HG03108 (cell line): ENCODE data around the gene MC1R.
A peak's percentile ranks its signal among the peaks of the same experiment; 100 is the strongest.
"Not testable (repeated sequence)": the region's sequence is repeated elsewhere in the genome, so short reads cannot be mapped to it uniquely, and the experiment has no call there.

Experiments
- ATAC-seq: cut with Tn5 transposase; IDR thresholded peaks from one replicate; pipeline ENCODE4 v1.9.1; 2021; ENCODE audit warnings: moderate library complexity; ENCODE audit not compliant: unreplicated experiment

Gene MC1R

DNA sequence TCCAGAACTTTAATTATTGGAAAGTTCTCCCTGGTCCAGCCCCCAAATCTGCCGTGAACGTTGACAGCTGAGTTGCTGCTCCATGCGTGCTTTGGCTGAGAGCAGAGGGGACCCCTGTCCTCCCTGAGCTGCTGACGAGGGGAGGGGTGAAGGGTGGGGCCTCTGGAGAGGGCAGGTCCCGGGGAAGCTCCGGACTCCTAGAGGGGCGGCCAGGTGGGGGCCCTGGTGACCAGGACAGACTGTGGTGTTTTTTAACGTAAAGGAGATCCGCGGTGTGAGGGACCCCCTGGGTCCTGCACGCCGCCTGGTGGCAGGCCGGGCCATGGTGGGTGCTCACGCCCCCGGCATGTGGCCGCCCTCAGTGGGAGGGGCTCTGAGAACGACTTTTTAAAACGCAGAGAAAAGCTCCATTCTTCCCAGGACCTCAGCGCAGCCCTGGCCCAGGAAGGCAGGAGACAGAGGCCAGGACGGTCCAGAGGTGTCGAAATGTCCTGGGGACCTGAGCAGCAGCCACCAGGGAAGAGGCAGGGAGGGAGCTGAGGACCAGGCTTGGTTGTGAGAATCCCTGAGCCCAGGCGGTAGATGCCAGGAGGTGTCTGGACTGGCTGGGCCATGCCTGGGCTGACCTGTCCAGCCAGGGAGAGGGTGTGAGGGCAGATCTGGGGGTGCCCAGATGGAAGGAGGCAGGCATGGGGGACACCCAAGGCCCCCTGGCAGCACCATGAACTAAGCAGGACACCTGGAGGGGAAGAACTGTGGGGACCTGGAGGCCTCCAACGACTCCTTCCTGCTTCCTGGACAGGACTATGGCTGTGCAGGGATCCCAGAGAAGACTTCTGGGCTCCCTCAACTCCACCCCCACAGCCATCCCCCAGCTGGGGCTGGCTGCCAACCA lies at the start of gene MC1R:
Gene MC1R (plus strand): TSS at position 410 of the 895 bp plus-strand sequence. CDS start 397 bp downstream, at position 807.
- ATAC-seq = peak; percentile 8

DNA sequence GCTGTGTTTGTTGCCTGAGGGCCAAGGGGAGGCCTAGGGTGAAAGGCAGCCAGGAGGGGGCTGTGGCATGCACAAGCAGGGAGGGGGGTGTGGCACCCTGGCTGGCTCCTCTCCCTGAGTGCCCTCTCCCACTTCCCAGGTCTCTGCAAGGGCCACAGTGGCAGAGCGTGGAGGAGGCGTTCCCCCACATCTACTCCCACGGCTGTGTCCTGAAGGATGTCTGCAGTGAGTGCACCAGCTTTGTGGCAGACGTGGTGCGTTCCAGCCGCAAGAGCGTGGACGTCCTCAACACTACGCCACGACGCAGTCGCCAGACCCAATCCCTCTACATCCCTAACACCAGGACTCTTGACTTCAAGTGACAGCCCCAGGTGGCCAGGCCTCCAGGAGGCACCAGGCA lies 48.8 kb upstream of the MC1R start:
- ATAC-seq = no peak

DNA sequence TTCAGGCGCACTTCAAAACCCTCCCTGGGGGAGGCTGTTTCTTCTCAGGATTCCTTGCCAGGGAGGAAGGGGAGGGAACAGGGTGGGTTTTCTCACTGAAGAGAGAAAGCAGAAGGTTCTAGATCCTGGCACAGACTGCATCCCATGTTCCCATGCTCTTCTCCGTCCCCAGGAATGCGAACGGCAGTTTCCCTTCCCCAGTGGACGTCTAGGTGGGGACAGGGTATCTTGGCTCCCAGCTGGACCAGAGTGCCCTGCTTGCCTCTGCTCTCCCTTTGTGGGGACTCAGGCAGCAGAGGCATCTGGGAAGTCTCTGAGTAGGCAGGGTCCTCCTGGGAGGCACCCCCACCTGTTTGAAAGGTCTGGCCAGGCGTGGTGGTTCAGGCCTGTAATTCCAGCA lies 48.2 kb upstream of the MC1R start:
- no peak for ATAC-seq

DNA sequence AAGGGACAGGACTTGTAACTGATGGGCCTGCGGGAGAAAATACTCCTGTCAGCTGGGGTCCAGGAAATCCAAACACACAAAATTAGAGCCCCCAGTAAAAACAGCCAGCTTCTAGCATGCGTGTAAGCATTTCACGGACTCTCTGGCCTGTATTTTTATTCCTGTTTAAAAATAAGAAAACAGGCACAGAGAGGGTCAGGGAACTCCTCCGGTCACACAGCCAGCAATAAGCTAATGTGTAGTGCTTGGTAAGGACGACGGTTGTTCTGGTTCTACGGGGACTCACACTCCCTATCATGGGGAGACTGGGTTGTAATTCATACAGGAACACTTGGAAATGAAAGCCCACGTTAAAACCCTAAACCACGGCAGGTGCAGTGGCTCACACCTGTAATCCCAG lies 46.8 kb upstream of the MC1R start:
- ATAC-seq = no peak

DNA sequence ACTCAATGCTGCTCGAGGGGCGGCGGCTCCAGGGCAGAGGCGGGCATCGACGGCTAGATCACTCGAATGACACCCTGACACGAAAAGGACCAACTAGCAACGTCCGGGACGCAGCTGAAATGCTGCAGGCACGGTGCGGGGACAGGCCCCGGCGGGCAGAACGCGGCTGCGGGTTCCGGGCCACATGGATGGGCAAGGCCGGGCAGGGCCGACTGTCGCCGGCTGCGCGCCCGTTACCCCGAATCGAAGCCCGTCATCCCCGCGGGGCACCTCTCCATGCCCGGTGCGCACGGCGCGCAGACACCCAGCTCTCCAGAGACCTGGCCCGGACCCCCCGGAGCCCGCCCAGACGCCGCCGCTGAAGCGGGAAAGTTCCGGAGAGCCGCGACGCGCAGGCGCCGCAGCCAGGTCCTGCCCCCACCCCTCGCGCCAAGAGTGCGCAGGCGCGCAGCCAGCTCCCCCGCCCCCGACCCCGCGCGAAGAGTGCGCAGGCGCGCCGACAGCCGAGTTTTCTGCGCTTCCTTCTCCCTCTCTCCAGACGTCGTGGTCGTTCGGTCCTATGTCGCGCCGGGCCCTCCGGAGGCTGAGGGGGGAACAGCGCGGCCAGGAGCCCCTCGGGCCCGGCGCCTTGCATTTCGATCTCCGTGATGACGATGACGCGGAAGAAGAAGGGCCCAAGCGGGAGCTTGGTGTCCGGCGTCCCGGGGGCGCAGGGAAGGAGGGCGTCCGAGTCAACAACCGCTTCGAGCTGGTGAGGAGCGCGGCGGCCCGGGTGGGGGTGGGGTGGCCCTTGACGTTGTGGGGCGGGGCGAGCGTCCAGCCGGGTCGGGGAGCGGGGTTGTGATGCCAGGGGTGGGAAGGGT lies 45.3 kb upstream of the MC1R start, which contains the start of gene TCF25:
Gene TCF25 (plus strand): TSS at position 484 of the 863 bp plus-strand sequence. CDS start 76 bp downstream, at position 560.
- peak; percentile 37 for ATAC-seq

DNA sequence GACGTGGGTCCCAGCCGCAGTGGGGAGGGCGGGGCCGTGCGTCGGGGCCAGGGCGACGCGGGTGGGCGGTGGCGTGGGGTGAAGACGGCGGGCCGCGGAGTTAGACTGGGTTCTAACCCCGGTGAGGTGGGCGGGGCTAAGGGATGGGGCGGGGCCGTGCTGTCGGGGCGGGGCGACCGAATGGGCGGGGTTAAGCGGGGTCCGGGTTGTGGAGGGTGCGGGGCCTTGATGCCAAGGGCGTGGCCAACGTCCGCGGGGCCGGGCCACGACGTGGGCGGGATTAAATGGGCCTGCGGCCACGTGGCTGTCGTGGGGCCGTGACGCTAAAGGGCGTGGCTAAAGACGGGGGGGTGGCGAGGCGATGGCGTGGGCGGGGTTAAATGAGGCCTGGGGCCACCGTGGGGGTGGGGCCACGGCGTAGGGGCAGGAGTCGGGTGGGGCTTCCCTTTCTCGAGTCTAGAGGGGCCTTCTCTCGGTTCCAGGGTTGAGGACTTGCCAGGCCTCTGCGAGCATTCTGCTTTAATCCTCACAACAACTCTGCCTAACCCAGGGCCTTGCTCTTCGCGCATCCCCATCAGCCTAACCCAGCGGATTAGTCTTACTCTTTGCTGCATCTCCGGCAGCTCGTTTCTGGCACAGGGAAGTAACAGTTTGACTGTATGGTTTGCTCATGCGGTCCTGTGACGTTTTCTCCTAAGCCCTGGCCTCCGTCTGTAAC lies 44.5 kb upstream of the MC1R start:
- ATAC-seq = peak; percentile 51

DNA sequence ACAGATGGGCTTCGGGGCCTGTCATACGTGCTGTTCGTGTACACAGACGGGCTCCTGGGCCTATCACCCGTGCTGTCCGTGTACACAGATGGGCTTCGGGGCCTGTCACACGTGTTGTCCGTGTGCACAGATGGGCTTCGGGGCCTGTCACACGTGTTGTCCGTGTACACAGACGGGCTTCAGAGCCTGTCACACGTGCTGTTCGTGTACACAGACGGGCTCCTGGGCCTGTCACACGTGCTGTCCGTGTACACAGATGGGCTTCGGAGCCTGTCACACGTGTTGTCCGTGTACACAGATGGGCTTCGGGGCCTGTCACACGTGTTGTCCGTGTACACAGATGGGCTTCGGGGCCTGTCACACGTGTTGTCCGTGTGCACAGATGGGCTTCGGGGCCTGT lies 39.5 kb upstream of the MC1R start:
- not testable (repeated sequence) for ATAC-seq

DNA sequence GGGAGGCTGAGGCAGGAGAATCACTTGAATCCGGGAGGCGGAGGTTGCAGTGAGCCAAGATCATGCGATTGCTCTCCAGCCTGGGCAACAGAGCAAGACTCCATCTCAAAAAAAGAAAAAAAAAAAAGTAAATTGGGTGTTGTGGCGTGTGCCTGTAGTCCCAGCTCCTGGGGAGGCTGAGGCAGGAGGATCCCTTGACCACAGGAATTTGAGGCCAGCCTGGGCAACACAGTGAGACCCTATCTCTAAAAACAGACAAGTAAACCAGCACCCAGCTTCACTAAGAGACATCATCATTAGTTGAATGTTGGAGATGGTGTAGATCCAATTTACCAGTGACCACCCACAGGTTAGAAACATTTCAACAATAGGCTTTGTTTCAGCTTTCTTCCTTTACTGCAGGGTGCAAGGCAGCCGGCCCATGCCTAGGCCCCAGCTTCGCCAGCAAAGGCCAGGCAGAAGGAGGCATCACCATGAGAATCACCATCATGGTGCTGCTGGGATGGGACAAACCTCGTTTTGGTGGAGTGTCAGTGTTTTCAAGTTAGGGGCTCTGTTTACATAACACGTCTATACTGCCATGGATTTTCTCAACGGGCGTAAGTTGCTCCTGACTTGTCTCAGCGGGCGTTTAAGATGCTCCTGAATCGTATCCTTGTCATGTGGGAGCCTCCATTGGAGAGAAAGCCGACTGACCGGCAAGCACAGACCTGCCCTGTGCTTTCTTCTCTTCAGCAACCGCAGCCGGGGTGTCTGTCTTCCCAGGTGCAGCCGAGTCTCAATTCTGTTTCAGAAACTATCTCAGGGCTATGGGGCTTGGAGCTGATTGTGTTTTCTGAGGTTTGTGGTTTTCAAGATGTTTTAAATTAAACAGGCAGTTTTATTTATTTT lies 37.9 kb upstream of the MC1R start:
- ATAC-seq = no peak

DNA sequence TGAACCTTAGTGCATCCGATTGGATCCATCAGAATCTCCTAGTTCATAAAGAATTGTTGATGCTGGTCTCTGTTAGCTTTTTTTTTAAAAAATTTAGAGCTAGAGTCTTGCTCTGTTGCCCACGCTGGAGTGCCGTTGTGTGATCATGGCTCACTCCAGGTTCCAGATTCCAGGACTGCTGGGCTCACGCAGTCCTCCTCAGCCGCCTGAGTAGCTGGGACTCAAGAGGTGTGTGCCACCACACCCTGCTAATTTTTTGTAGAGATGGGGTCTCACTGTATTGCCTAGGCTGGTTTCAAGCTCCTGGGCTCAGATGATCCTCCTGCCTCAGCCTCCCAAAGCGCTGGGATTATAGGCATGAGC lies 37.3 kb upstream of the MC1R start:
- ATAC-seq = no peak

DNA sequence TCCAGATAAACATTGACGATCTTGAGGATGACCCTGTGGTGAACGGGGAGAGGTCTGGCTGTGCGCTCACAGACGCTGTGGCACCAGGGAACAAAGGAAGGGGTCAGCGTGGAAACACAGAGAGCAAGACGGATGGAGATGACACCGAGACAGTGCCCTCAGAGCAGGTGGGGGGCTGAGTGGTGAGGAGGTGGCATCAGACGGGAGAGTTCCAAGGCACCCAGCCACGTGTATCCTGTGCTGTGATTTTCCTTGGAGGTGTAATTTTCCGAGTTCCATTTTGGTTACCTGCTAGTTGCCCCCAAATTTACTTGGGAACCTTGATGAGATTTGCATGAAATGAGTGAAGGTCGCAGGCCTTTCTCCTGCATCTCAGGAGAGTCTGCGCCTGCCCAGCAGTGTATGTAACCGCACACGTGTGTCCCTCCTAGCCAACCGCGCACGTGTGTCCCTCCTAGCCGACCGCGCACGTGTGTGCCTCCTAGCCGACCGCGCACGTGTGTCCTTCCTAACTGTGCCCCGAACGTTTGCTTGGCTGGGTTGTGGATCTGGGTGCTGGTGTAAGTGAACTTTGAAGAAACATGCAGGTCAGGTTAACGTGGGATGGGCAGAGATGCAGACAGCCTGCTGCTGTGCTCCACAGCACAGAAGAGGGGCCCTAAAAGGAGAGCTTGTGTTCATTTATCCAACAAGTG lies 35.2 kb upstream of the MC1R start:
- no peak for ATAC-seq

DNA sequence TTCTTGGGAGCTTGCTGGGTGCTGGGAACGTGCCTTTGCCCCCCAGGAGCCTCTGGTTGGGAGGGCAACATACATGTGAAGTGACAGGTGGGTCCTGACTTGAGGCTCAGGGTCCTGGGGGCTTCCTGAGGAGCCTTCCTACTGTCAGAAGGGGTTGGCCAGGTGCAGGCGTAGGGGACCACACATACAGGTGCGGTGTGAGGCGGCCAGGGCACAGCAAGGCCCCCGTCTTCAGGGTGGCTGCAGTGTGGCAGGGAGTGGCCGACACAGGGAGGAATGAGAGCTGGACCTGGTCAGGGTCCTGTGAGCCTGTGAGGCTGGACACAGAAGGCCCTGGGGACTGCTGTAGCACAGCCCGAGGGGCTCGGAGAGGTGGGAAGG lies 34.6 kb upstream of the MC1R start:
- ATAC-seq = no peak

DNA sequence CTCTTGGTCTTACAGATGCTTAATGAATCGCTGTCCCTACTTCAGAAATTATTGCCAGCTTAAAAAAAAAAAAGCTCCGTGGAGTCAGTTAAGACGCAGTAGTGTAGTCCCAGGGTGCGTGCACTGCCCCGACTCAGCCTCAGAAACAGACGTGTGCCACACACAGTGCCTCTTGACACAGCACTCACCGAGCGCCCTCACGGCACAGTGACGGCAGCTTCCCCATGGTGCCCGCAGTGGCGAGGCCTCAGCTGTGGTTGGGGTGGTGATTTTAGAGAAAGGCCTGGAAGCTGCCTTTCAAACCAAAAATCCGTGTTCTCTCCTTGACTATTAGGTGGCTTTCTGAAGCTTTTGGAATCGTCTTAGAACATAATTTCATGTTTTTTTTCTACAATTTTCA lies 31.4 kb upstream of the MC1R start:
- no peak for ATAC-seq

DNA sequence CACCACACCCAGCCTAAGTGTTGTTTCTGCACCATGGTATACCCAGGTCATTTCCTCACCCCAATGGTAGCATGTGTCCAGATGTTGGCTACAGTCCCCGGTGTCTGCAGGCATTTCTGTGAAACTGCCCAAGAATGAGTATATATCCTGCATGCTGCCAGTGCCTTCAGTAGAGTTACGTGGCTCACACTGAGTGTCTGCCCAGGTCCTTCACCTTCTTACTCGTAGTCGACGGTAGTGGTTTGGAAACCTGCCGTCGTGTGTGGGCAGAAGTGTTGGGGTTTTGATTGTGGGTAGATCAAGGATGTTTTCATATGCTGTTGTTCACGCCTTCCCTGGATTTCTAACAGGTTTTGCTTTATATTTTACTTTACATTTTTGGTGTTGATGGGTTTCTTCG lies 28.5 kb upstream of the MC1R start:
- ATAC-seq = no peak

DNA sequence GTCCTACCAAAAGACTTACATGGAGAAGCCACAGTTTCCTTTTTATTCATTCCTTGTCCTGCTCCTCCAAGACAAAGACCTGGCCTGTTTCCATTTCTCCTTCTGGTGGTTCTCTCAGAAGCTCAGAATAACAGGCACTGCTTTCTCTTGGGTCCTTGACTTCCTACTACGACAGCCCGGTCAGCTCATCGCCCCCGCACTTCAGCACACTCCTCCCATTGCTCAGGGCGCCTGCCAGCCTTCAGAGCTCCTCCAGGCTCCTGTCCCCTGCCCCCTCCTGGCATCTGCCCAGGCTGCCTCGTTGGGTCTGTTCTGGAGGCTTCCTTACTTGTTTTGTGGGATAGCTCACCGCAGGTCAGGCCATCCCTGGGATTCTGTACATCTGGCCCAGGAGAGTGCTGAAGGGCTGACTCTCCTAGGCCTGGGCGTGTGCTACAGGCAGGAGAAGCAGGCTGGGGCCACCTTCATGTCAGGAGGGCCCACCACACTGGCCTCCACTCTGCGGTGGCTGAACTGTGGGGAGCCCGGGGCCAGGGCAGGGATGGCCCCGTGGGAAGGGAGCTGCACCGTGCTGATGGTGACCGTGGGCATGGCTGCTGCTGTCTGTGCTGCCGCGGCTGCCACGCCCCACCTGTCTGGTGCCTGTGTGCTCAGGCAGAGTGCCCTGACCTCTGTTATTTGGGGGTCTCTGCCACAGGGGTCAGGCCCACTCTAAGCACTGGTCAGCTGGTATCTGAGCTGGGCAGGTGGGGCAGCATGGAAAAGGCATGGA lies 27.6 kb upstream of the MC1R start:
- no peak for ATAC-seq

DNA sequence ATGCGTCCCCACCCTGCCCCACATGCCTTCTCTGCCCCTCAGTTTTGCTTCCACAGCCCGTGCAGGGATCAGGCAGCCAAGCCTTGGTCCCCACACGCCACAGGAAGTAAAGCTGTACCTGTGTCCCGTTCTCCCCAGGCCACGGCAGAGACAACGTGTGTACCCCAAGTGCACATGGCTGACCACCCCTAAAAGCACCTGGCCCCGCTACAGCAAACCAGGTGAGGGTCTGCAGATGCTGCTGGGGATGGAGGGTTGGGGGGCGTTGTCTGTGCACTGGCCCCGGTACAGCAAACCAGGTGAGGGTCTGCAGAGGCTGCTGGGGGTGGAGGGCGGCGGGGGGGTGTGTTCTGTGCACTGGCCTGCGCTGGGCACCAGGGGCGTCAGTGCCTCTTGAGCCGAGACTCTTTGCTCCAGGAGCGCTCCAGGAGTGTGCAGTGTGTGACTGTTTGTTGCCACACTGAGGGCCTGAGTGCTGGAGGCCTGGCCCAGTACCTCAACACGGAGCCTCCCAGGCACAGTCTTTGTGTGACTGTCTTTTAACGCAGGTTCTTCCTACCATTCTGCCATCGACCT lies 26.5 kb upstream of the MC1R start:
- no peak for ATAC-seq

DNA sequence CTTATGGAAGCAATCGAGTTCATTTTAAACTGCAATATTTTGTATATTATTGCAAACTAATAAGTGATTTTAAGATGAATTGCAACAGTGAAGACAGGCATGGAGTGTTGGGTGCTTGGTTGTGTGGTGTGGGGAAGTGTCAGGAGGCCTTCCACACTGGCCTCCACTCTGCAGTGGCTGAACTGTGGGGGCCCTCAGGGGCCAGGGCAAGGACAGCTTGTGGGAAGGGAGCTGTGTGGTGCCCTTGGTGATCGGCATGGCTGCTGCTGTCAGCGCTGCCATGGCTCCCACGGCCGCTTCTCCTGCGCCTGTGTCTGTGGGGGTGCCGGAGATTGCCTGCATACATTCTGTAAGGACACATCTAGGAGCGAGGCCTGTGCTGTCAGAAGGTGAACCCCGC lies 26.0 kb upstream of the MC1R start:
- ATAC-seq = no peak

DNA sequence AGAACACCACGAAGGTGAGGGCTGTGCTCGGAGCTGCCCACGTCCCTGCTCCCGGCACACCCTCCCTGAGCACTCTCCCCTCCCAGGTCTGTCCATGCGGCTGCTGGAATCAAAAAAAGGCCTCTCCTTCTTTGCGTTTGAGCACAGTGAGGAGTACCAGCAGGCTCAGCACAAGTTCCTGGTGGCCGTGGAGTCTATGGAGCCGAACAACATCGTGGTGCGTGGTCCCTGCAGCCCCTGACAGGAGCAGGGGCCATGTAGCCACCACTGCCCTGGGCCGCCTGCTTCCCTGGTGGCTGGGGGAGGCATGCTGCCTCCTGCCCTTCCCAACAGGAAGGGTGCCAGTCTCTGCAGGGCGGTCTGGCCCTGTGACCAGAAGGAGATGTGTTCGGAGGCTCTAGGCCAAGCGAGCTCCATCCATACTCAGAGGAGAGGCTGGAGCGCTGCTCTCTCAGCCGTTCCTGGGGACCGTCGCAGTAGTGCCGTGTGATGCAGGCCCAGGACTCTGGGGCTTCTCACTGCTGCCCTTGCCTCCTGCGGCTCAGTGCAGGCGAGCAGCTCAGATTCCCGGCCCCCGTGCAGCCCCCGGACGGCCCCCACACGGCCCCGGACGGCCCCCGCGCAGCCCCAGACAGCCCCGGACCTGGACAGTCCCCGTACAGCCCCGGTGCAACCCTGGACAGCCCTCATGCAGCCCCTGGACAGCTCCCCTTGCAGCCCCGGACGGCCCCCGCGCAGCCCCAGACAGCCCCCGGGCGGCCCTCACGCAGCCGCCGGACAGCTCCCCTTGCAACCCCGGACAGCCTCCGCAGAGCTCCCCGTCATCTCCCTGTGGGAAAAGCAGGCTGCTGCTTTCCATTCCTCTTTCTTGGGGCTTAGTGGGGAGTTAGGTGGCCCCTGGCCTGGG lies 24.8 kb upstream of the MC1R start:
- no peak for ATAC-seq
